HEK293T (cell line): ENCODE data around the gene ITPK1.

ENCODE experiments used
- CTCF ChIA-PET: fragments of 350-600 bp; formaldehyde crosslinking; extraction: SDS; loops from one replicate; lab custom pipeline; 2021; ENCODE audit warnings: antibody characterized with exemption, inconsistent platforms; lab: Yijun Ruan, JAX
- POLR2A ChIA-PET: fragments of 350-600 bp; formaldehyde crosslinking; extraction: SDS; loops from one replicate; lab custom pipeline; 2020; ENCODE audit warnings: antibody characterized with exemption, inconsistent platforms; lab: Yijun Ruan, JAX
- DNase-seq: peaks from one replicate; pipeline ENCODE4 v3.0.0; 2012; ENCODE audit warnings: mixed read lengths; ENCODE audit errors: extremely low spot score
- ARNT ChIP-seq: fragments of 450-650 bp; IDR thresholded peaks from 2 replicates; pipeline ENCODE4 v1.6.1; 2017; ENCODE audit warnings: mild to moderate bottlenecking
- BHLHE40 ChIP-seq: fragments of 450-650 bp; IDR thresholded peaks from 2 replicates; pipeline ENCODE4 v1.6.1; 2016; ENCODE audit warnings: mild to moderate bottlenecking, moderate library complexity, borderline replicate concordance
- CTBP1 ChIP-seq: fragments of 450-650 bp; IDR thresholded peaks from 2 replicates; pipeline ENCODE4 v1.6.1; 2016; ENCODE audit warnings: borderline replicate concordance
- ELF4 ChIP-seq: fragments of 450-650 bp; IDR thresholded peaks from 2 replicates; pipeline ENCODE4 v1.6.1; 2017; ENCODE audit warnings: antibody characterized with exemption
- FOXA1 ChIP-seq: fragments of 450-650 bp; IDR thresholded peaks from 2 replicates; pipeline ENCODE4 v1.6.1; 2016; ENCODE audit warnings: mild to moderate bottlenecking
- FOXK2 ChIP-seq: fragments of 450-650 bp; IDR thresholded peaks from 2 replicates; pipeline ENCODE4 v1.6.1; 2016; ENCODE audit warnings: mild to moderate bottlenecking
- FOXM1 ChIP-seq: fragments of 450-650 bp; IDR thresholded peaks from 2 replicates; pipeline ENCODE4 v1.6.1; 2017; ENCODE audit warnings: mild to moderate bottlenecking, borderline replicate concordance
- HDGF ChIP-seq: fragments of 450-650 bp; IDR thresholded peaks from 2 replicates; pipeline ENCODE4 v1.6.1; 2017; ENCODE audit warnings: antibody characterized with exemption, borderline replicate concordance
- L3MBTL2 ChIP-seq: fragments of 450-650 bp; conservative IDR thresholded peaks from 2 replicates; pipeline ENCODE4 v1.6.1; 2016; ENCODE audit warnings: mild to moderate bottlenecking
- LEF1 ChIP-seq: fragments of 450-650 bp; IDR thresholded peaks from 2 replicates; pipeline ENCODE4 v1.6.1; 2017; ENCODE audit warnings: mild to moderate bottlenecking, borderline replicate concordance
- NFRKB ChIP-seq: fragments of 450-650 bp; IDR thresholded peaks from 2 replicates; pipeline ENCODE4 v1.6.1; 2016; ENCODE audit warnings: mild to moderate bottlenecking, moderate library complexity
- PKNOX1 ChIP-seq: fragments of 450-650 bp; IDR thresholded peaks from 2 replicates; pipeline ENCODE4 v1.6.1; 2016
- SP1 ChIP-seq: fragments of 450-650 bp; IDR thresholded peaks from 2 replicates; pipeline ENCODE4 v1.6.1; 2017
- SUZ12 ChIP-seq: fragments of 450-650 bp; IDR thresholded peaks from 2 replicates; pipeline ENCODE4 v1.6.1; 2016; ENCODE audit warnings: mild to moderate bottlenecking
- TARDBP ChIP-seq: fragments of 450-650 bp; IDR thresholded peaks from 2 replicates; pipeline ENCODE4 v1.6.1; 2016
- ZNF384 ChIP-seq: fragments of 450-650 bp; IDR thresholded peaks from 2 replicates; pipeline ENCODE4 v1.6.1; 2016

The ITPK1 gene

GRCh38 chr14:92930737-92931602 is 184.8 kb downstream of the ITPK1 start:
- no peak for DNase-seq
- ChIA-PET POLR2A (no interaction called here), CTCF (no interaction called here)
- TF ChIP-seq ZNF384 (no peak), L3MBTL2 (no peak), BHLHE40 (no peak), FOXM1 (no peak), CTBP1 (no peak), TARDBP (no peak), SP1 (no peak), SUZ12 (no peak), PKNOX1 (no peak), NFRKB (no peak), LEF1 (no peak), FOXA1 (no peak), ELF4 (no peak), HDGF (no peak), FOXK2 (no peak), ARNT (no peak)

GRCh38 chr14:92929689-92930608 is 185.8 kb downstream of the ITPK1 start:
- no peak for TF ChIP-seq ARNT
- no peak for TF ChIP-seq ZNF384
- TF ChIP-seq HDGF, result no peak
- no peak for TF ChIP-seq CTBP1
- no peak for TF ChIP-seq TARDBP
- no peak for TF ChIP-seq PKNOX1
- TF ChIP-seq SP1, result no peak
- TF ChIP-seq BHLHE40, result no peak
- no peak for TF ChIP-seq L3MBTL2
- TF ChIP-seq FOXM1, result no peak
- no peak for TF ChIP-seq FOXA1
- TF ChIP-seq LEF1, result no peak
- TF ChIP-seq NFRKB, result no peak
- no peak for TF ChIP-seq ELF4
- DNase-seq, result no peak
- ChIA-PET POLR2A (no interaction called here), CTCF (no interaction called here)

- TF ChIP-seq L3MBTL2 (no peak), ELF4 (no peak), SP1 (no peak), FOXM1 (no peak), FOXK2 (no peak), HDGF (no peak), PKNOX1 (no peak), ARNT (no peak), LEF1 (no peak)
- CTCF ChIA-PET, result no interaction called here
- POLR2A ChIA-PET, result no interaction called here
- no peak for DNase-seq
Measured at GRCh38 chr14:92928961-92929688, 186.6 kb downstream of the ITPK1 start.

GRCh38 chr14:92928258-92928629 is 187.5 kb downstream of the ITPK1 start:
- no peak for TF ChIP-seq ARNT
- no peak for TF ChIP-seq FOXM1
- TF ChIP-seq PKNOX1, result no peak
- TF ChIP-seq ELF4, result no peak
- TF ChIP-seq BHLHE40, result no peak
- no peak for TF ChIP-seq ZNF384
- no peak for TF ChIP-seq TARDBP
- TF ChIP-seq NFRKB, result no peak
- no peak for TF ChIP-seq SP1
- no peak for TF ChIP-seq HDGF
- no peak for DNase-seq
- POLR2A ChIA-PET, result no interaction called here
- CTCF ChIA-PET, result no interaction called here
